Liver (tissue), 9 donors: ENCODE data around the gene VPS39. TPM values are rescaled to one million over a fixed set of nuclear protein-coding genes. Genes with fewer than 3 reads are reported as not detected.

Experiments
- DNase-seq: peaks from one replicate; pipeline ENCODE4 v3.0.0-alpha.2; 2017; ENCODE audit warnings: low spot score
- H3K27ac ChIP-seq, 2 donors: one replicate each; pipeline ENCODE4 v1.7.0; 2013; ENCODE audit warnings: inconsistent platforms in 2 of 2, low read length in 2 of 2, control low read depth in 1 of 2, low read depth in 1 of 2, mild to moderate bottlenecking in 1 of 2
- H3K27me3 ChIP-seq, 4 donors: one replicate each; pipeline versions ENCODE4 v1.6.1 to v1.7.0; 2013; ENCODE audit warnings: low read length in 3 of 4, inconsistent platforms in 1 of 4, mild to moderate bottlenecking in 1 of 4, moderate library complexity in 1 of 4; ENCODE audit not compliant: control insufficient read depth in 4 of 4, insufficient read depth in 4 of 4
- H3K36me3 ChIP-seq, 4 donors: one replicate each; pipeline versions ENCODE4 v1.6.1 to v1.7.0; 2013; ENCODE audit warnings: low read length in 3 of 4, mild to moderate bottlenecking in 3 of 4, low read depth in 1 of 4, moderate library complexity in 1 of 4; ENCODE audit not compliant: control insufficient read depth in 4 of 4, insufficient read depth in 3 of 4
- H3K4me1 ChIP-seq, 4 donors: one replicate each; pipeline versions ENCODE4 v1.6.1 to v1.7.0; 2013; ENCODE audit warnings: low read length in 3 of 4, mild to moderate bottlenecking in 3 of 4, moderate library complexity in 1 of 4; ENCODE audit not compliant: control insufficient read depth in 4 of 4, insufficient read depth in 4 of 4
- H3K4me3 ChIP-seq, 3 donors: one replicate each; pipeline versions ENCODE4 v1.6.1 to v1.7.0; 2013; ENCODE audit warnings: low read length in 3 of 3, control low read depth in 1 of 3, low read depth in 1 of 3, mild to moderate bottlenecking in 1 of 3
- H3K9ac ChIP-seq, 2 donors: one replicate each; pipeline ENCODE4 v1.7.0; 2013; ENCODE audit warnings: low read length in 2 of 2, mild to moderate bottlenecking in 2 of 2, moderate library complexity in 2 of 2, control low read depth in 1 of 2, low read depth in 1 of 2
- H3K9me3 ChIP-seq, 4 donors: one replicate each; pipeline versions ENCODE4 v1.6.1 to v1.7.0; 2013; ENCODE audit warnings: low read length in 3 of 4; ENCODE audit not compliant: control insufficient read depth in 4 of 4
- CTCF ChIP-seq: fragments of 150-350 bp; IDR thresholded peaks from 2 replicates; pipeline ENCODE4 v1.5.1; 2017; ENCODE audit warnings: improper control_type of control experiment, low read depth, low read length; ENCODE audit not compliant: missing input control
- EGR1 ChIP-seq, 2 donors: IDR thresholded peaks; 2 replicates each; pipeline ENCODE4 v1.6.1; 2016 to 2018; ENCODE audit warnings: antibody characterized with exemption in 2 of 2, low read depth in 2 of 2
- HNF4G ChIP-seq: IDR thresholded peaks from 2 replicates; pipeline ENCODE4 v1.6.1; 2016; ENCODE audit warnings: antibody characterized with exemption
- RAD21 ChIP-seq, 2 donors: IDR thresholded peaks; 2 replicates each; pipeline ENCODE4 v1.6.1; 2016; ENCODE audit warnings: antibody characterized with exemption in 2 of 2, mild to moderate bottlenecking in 2 of 2
- YY1 ChIP-seq: IDR thresholded peaks from 2 replicates; pipeline ENCODE4 v1.6.1; 2016; ENCODE audit warnings: antibody characterized with exemption, mild to moderate bottlenecking
- WGBS: extraction: QIAGEN DNeasy Blood & Tissue Kit; methylation state at CpG from one replicate; pipeline ENCODE4 v1.1.7; 2013; 5-methylcytosine and 5-hydroxymethylcytosine counted together
- polyA plus RNA-seq, 2 donors: library from polyadenylated mRNA; stranded (reverse) in 1 of 2; unstranded in 1 of 2; fragments of 200-250 nt in 1 of 2; fragments of >200 nt in 1 of 2; fragmentation: Nextera tagmentation in 1 of 2; extraction: Ambion mirVana in 1 of 2; gene quantifications; one replicate each; pipeline versions ENCODE4 v1.2.1 to v1.2.3, GENCODE V29; 2013 to 2015
- total RNA-seq, 2 donors: library from RNA; depleted of rRNA; stranded (reverse); fragments of >200 nt; gene quantifications; one replicate each; pipeline ENCODE4 v1.2.3, GENCODE V29; 2014
- TF ChIP-seq, protein P1 (sequence below): IDR thresholded peaks from 2 replicates; pipeline ENCODE4 v1.6.1; 2016; ENCODE audit warnings: antibody characterized with exemption, mild to moderate bottlenecking
- donor health status: healthy.
- donor health status: healthy.
- donor health status: healthy.
- donor health status: healthy.
- donor health status: healthy.

VPS39 gene
- total and polyA plus RNA-seq, 4 donors: 11.1 to 41.2 (median 16.8) TPM

DNA sequence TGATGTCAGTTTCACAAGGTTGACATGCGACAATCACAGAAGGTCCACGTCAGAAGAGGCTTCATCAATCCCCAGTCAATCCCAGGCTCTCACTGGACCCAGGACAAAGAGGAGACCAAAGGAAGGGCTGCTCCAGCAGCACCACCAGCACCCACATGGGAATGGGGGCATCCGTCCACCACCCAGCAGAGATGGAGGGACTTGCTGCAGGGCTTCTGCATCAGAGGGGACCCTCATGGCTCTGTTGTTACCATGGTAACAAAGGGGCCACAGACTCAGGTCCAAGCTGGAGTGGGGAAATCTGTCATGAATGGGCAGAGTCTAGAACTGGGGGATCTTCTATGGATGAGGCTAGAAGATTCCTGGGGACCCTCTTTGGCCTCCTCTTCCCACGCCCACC lies 64.7 kb downstream of the VPS39 start (continued):
- TF ChIP-seq, protein P1, sequence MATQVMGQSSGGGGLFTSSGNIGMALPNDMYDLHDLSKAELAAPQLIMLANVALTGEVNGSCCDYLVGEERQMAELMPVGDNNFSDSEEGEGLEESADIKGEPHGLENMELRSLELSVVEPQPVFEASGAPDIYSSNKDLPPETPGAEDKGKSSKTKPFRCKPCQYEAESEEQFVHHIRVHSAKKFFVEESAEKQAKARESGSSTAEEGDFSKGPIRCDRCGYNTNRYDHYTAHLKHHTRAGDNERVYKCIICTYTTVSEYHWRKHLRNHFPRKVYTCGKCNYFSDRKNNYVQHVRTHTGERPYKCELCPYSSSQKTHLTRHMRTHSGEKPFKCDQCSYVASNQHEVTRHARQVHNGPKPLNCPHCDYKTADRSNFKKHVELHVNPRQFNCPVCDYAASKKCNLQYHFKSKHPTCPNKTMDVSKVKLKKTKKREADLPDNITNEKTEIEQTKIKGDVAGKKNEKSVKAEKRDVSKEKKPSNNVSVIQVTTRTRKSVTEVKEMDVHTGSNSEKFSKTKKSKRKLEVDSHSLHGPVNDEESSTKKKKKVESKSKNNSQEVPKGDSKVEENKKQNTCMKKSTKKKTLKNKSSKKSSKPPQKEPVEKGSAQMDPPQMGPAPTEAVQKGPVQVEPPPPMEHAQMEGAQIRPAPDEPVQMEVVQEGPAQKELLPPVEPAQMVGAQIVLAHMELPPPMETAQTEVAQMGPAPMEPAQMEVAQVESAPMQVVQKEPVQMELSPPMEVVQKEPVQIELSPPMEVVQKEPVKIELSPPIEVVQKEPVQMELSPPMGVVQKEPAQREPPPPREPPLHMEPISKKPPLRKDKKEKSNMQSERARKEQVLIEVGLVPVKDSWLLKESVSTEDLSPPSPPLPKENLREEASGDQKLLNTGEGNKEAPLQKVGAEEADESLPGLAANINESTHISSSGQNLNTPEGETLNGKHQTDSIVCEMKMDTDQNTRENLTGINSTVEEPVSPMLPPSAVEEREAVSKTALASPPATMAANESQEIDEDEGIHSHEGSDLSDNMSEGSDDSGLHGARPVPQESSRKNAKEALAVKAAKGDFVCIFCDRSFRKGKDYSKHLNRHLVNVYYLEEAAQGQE: no peak
- TF ChIP-seq EGR1 (IDR thresholded peaks at IDR 0.05; ENCODE audit: low read depth in 2 of 2) (no peak), HNF4G (no peak)

GRCh38 chr15:42141795-42142667 lies 66.1 kb downstream of the VPS39 start:
- H3K9me3 ChIP-seq: peaks cover 0 to 7% (median 4%) of the 10 kb centered on the region in 4 donors
- peaks cover 0 to 1% (median 0%) of the 10 kb centered on the region in 4 donors for H3K4me1 ChIP-seq
- no peak overlapping the region for H3K4me3 ChIP-seq
- no peak overlapping the region for H3K9ac ChIP-seq
- no peak overlapping the region for H3K27ac ChIP-seq
- no peaks in the 10 kb centered on the region for H3K27me3 ChIP-seq
- no peak for DNase-seq
- H3K36me3 ChIP-seq: no peaks in the 10 kb centered on the region
- no peak for TF ChIP-seq RAD21 (IDR thresholded peaks at IDR 0.05)
- TF ChIP-seq YY1: no peak
- no peak for TF ChIP-seq CTCF
- WGBS: 85% methylated on average over 21 of the region's 21 CpGs

GRCh38 chr15:42141246-42141645 lies 66.9 kb downstream of the VPS39 start:
- no peak overlapping the region for H3K9ac ChIP-seq
- H3K27ac ChIP-seq: no peak overlapping the region
- H3K36me3 ChIP-seq: no peaks in the 10 kb centered on the region
- peaks cover 0 to 1% (median 0%) of the 10 kb centered on the region in 4 donors for H3K4me1 ChIP-seq
- TF ChIP-seq, protein P1: no peak
- no peak for TF ChIP-seq RAD21 (IDR thresholded peaks at IDR 0.05)
- peaks cover 0 to 7% (median 4%) of the 10 kb centered on the region in 4 donors for H3K9me3 ChIP-seq
- WGBS: 89% methylated on average over 7 of the region's 7 CpGs
- DNase-seq: no peak
- no peaks in the 10 kb centered on the region for H3K27me3 ChIP-seq
- no peak overlapping the region for H3K4me3 ChIP-seq
